EL (cell line): ENCODE results near the gene FAM107A.

ENCODE experiments used
- DNase-seq: peaks from one replicate; pipeline ENCODE4 v3.0.0-alpha.2; 2016

Gene FAM107A

GRCh38 chr3:58577269-58577821 lies at the start of gene FAM107A:
FAM107A (minus strand) TSS chr3:58577391; CDS start chr3:58569860, 7,531 bp downstream.
- peak; percentile 61 for DNase-seq

- peak; percentile 13 for DNase-seq
Observed at GRCh38 chr3:58625196-58625824, 48.1 kb upstream of the FAM107A start.

- DNase-seq = no peak
Observed at GRCh38 chr3:58624550-58624949, 47.4 kb upstream of the FAM107A start.

- peak; percentile 8 for DNase-seq
Observed at GRCh38 chr3:58623961-58624360, 46.8 kb upstream of the FAM107A start.

GRCh38 chr3:58623478-58623877 lies 46.3 kb upstream of the FAM107A start:
- DNase-seq = no peak

GRCh38 chr3:58622892-58623291 lies 45.7 kb upstream of the FAM107A start:
- no peak for DNase-seq

- DNase-seq = no peak
Observed at GRCh38 chr3:58622436-58622835, 45.2 kb upstream of the FAM107A start.

- no peak for DNase-seq
Observed at GRCh38 chr3:58621086-58621830, 44.1 kb upstream of the FAM107A start.

GRCh38 chr3:58620421-58620820 lies 43.2 kb upstream of the FAM107A start:
- DNase-seq = no peak

- DNase-seq = no peak
Observed at GRCh38 chr3:58617338-58617761, 40.2 kb upstream of the FAM107A start.

GRCh38 chr3:58613236-58614132 lies 36.3 kb upstream of the FAM107A start:
- no peak for DNase-seq

- no peak for DNase-seq
Observed at GRCh38 chr3:58612830-58613229, 35.6 kb upstream of the FAM107A start.

GRCh38 chr3:58609990-58610389 lies 32.8 kb upstream of the FAM107A start:
- no peak for DNase-seq

GRCh38 chr3:58608648-58609047 lies 31.5 kb upstream of the FAM107A start:
- no peak for DNase-seq

- DNase-seq = no peak
Observed at GRCh38 chr3:58607816-58608215, 30.6 kb upstream of the FAM107A start.

GRCh38 chr3:58606693-58607092 lies 29.5 kb upstream of the FAM107A start:
- DNase-seq = no peak

- DNase-seq = no peak
Observed at GRCh38 chr3:58604031-58604430, 26.8 kb upstream of the FAM107A start.

- DNase-seq = no peak
Observed at GRCh38 chr3:58603606-58604005, 26.4 kb upstream of the FAM107A start.

- DNase-seq = no peak
Observed at GRCh38 chr3:58597770-58598310, 20.6 kb upstream of the FAM107A start.

GRCh38 chr3:58596834-58597518 lies 19.8 kb upstream of the FAM107A start:
- no peak for DNase-seq

GRCh38 chr3:58594117-58594516 lies 16.9 kb upstream of the FAM107A start:
- no peak for DNase-seq
